ENCODE results near the gene ZMYND8.

Gene ZMYND8

GRCh38 chr20:47287609-47288144 is 68.8 kb downstream of the ZMYND8 start:
- Histone ChIP-seq H2AFZ (ENCODE audit: low read length) (no peak overlapping the region), H3K79me2 (ENCODE audit: low read length) (peaks cover 37% of the 10 kb centered on the region), H3F3A (ENCODE audit: insufficient read depth, low read length) (no peaks in the 10 kb centered on the region), H3K4me1 (ENCODE audit: low read length) (no peaks in the 10 kb centered on the region), H3K4me2 (ENCODE audit: low read depth, low read length) (no peak overlapping the region), H3K9me3 (replicated peaks; ENCODE audit: insufficient read depth, low read length) (no peaks in the 10 kb centered on the region), H3K36me3 (replicated peaks; ENCODE audit: insufficient read depth, low read length) (peaks cover 10% of the 10 kb centered on the region; the same call in 1 of the 2 replicates), H3K9me2 (replicated peaks; ENCODE audit: insufficient read depth, low read length) (no peaks in the 10 kb centered on the region), H3K4me3 (ENCODE audit: low read length) (no peak overlapping the region), H3K9ac (ENCODE audit: low read length) (no peak overlapping the region), H4K20me1 (ENCODE audit: insufficient read depth, low read length) (no peaks in the 10 kb centered on the region), H3K27me3 (replicated peaks; ENCODE audit: insufficient read depth, low read length) (no peaks in the 10 kb centered on the region), H3K27ac (ENCODE audit: low read length) (no peak overlapping the region)
- DNase-seq = no peak
- no peak for TF ChIP-seq EZH2phosphoT487 (IDR thresholded peaks at IDR 0.05; ENCODE audit: low read length)
- TF ChIP-seq EZH2 (optimal IDR thresholded peaks at IDR 0.05; ENCODE audit: low read depth, low read length) = no peak
- no peak for TF ChIP-seq CTCF (IDR thresholded peaks at IDR 0.05; ENCODE audit: low read length)

GRCh38 chr20:47286681-47287080 is 69.8 kb downstream of the ZMYND8 start:
- H3F3A ChIP-seq (ENCODE audit: insufficient read depth, low read length) = no peaks in the 10 kb centered on the region
- no peaks in the 10 kb centered on the region for H4K20me1 ChIP-seq (ENCODE audit: insufficient read depth, low read length)
- no peaks in the 10 kb centered on the region for H3K9me2 ChIP-seq (replicated peaks; ENCODE audit: insufficient read depth, low read length)
- H2AFZ ChIP-seq (ENCODE audit: low read length) = no peak overlapping the region
- H3K4me1 ChIP-seq (ENCODE audit: low read length) = no peaks in the 10 kb centered on the region
- DNase-seq = no peak
- H3K4me3 ChIP-seq (ENCODE audit: low read length) = no peak overlapping the region
- no peak overlapping the region for H3K4me2 ChIP-seq (ENCODE audit: low read depth, low read length)
- no peaks in the 10 kb centered on the region for H3K9me3 ChIP-seq (replicated peaks; ENCODE audit: insufficient read depth, low read length)
- peaks cover 31% of the 10 kb centered on the region for H3K79me2 ChIP-seq (ENCODE audit: low read length)
- peaks cover 11% of the 10 kb centered on the region; the same call in 1 of the 2 replicates for H3K36me3 ChIP-seq (replicated peaks; ENCODE audit: insufficient read depth, low read length)
- no peaks in the 10 kb centered on the region for H3K27me3 ChIP-seq (replicated peaks; ENCODE audit: insufficient read depth, low read length)
- H3K27ac ChIP-seq (ENCODE audit: low read length) = no peak overlapping the region
- TF ChIP-seq CTCF (IDR thresholded peaks at IDR 0.05; ENCODE audit: low read length) (no peak), EZH2 (optimal IDR thresholded peaks at IDR 0.05; ENCODE audit: low read depth, low read length) (no peak), EZH2phosphoT487 (IDR thresholded peaks at IDR 0.05; ENCODE audit: low read length) (no peak)
- H3K9ac ChIP-seq (ENCODE audit: low read length) = no peak overlapping the region

GRCh38 chr20:47285189-47285588 is 71.3 kb downstream of the ZMYND8 start:
- Histone ChIP-seq H3K4me3 (ENCODE audit: low read length) (no peak overlapping the region), H3K27ac (ENCODE audit: low read length) (no peak overlapping the region), H3F3A (ENCODE audit: insufficient read depth, low read length) (no peaks in the 10 kb centered on the region), H3K9ac (ENCODE audit: low read length) (no peak overlapping the region), H3K9me3 (replicated peaks; ENCODE audit: insufficient read depth, low read length) (no peaks in the 10 kb centered on the region), H4K20me1 (ENCODE audit: insufficient read depth, low read length) (no peaks in the 10 kb centered on the region), H3K4me2 (ENCODE audit: low read depth, low read length) (no peak overlapping the region), H3K36me3 (replicated peaks; ENCODE audit: insufficient read depth, low read length) (peaks cover 11% of the 10 kb centered on the region), H3K9me2 (replicated peaks; ENCODE audit: insufficient read depth, low read length) (no peaks in the 10 kb centered on the region), H3K4me1 (ENCODE audit: low read length) (no peaks in the 10 kb centered on the region), H3K27me3 (replicated peaks; ENCODE audit: insufficient read depth, low read length) (no peaks in the 10 kb centered on the region), H3K79me2 (ENCODE audit: low read length) (peaks cover 22% of the 10 kb centered on the region; the same call in 1 of the 2 replicates), H2AFZ (ENCODE audit: low read length) (no peak overlapping the region)
- DNase-seq = no peak
- TF ChIP-seq CTCF (IDR thresholded peaks at IDR 0.05; ENCODE audit: low read length) = no peak
- no peak for TF ChIP-seq EZH2phosphoT487 (IDR thresholded peaks at IDR 0.05; ENCODE audit: low read length)
- TF ChIP-seq EZH2 (optimal IDR thresholded peaks at IDR 0.05; ENCODE audit: low read depth, low read length) = no peak
